Parathyroid adenoma (tissue), 2 donors: ENCODE measurements around the gene IFNL4.

ENCODE experiments used
- H2AFZ ChIP-seq: fragments of 300-600 bp; sonication (generic); one replicate; pipeline ENCODE4 v1.7.0; 2017; ENCODE audit warnings: antibody characterized with exemption, mild to moderate bottlenecking
- H3K27ac ChIP-seq: fragments of 300-600 bp; sonication (generic); one replicate; pipeline ENCODE4 v1.7.0; 2017
- H3K27me3 ChIP-seq: fragments of 300-600 bp; sonication (generic); one replicate; pipeline ENCODE4 v1.7.0; 2017; ENCODE audit warnings: low read length; ENCODE audit not compliant: control insufficient read depth, insufficient read depth
- H3K36me3 ChIP-seq: fragments of 300-600 bp; sonication (generic); one replicate; pipeline ENCODE4 v1.7.0; 2017; ENCODE audit warnings: low read length; ENCODE audit not compliant: control insufficient read depth, insufficient read depth
- H3K4me1 ChIP-seq: fragments of 300-600 bp; sonication (generic); one replicate; pipeline ENCODE4 v1.7.0; 2017; ENCODE audit warnings: control low read depth
- H3K4me2 ChIP-seq: fragments of 300-600 bp; sonication (generic); one replicate; pipeline ENCODE4 v1.7.0; 2017; ENCODE audit warnings: low read length
- H3K4me3 ChIP-seq: fragments of 300-600 bp; sonication (generic); one replicate; pipeline ENCODE4 v1.7.0; 2017; ENCODE audit warnings: low read depth, low read length
- H3K79me2 ChIP-seq: fragments of 300-600 bp; sonication (generic); one replicate; pipeline ENCODE4 v1.7.0; 2017; ENCODE audit warnings: control low read depth
- H3K9ac ChIP-seq: fragments of 300-600 bp; sonication (generic); one replicate; pipeline ENCODE4 v1.7.0; 2017; ENCODE audit warnings: mild to moderate bottlenecking
- H3K9me3 ChIP-seq: fragments of 300-600 bp; sonication (generic); one replicate; pipeline ENCODE4 v1.7.0; 2017; ENCODE audit warnings: low read length; ENCODE audit not compliant: control insufficient read depth
- TF ChIP-seq, protein P1 (sequence below): fragments of 300-600 bp; sonication (generic); IDR thresholded peaks from one replicate; pipeline ENCODE4 v1.7.0; 2017; ENCODE audit warnings: antibody characterized with exemption, mild to moderate bottlenecking
- donor health status: primary hyperparathyroidism.

Gene IFNL4

GRCh38 chr19:39252458-39252857 is 3.8 kb upstream of the IFNL4 start:
- TF ChIP-seq, protein P1, sequence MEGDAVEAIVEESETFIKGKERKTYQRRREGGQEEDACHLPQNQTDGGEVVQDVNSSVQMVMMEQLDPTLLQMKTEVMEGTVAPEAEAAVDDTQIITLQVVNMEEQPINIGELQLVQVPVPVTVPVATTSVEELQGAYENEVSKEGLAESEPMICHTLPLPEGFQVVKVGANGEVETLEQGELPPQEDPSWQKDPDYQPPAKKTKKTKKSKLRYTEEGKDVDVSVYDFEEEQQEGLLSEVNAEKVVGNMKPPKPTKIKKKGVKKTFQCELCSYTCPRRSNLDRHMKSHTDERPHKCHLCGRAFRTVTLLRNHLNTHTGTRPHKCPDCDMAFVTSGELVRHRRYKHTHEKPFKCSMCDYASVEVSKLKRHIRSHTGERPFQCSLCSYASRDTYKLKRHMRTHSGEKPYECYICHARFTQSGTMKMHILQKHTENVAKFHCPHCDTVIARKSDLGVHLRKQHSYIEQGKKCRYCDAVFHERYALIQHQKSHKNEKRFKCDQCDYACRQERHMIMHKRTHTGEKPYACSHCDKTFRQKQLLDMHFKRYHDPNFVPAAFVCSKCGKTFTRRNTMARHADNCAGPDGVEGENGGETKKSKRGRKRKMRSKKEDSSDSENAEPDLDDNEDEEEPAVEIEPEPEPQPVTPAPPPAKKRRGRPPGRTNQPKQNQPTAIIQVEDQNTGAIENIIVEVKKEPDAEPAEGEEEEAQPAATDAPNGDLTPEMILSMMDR: no peak
- Histone ChIP-seq H3K79me2 (no peaks in the 10 kb centered on the region), H3K9ac (no peak overlapping the region), H3K27me3 (no peaks in the 10 kb centered on the region), H2AFZ (no peak overlapping the region), H3K4me3 (no peak overlapping the region), H3K27ac (no peak overlapping the region), H3K4me1 (peaks cover 4% of the 10 kb centered on the region), H3K4me2 (no peak overlapping the region), H3K9me3 (no peaks in the 10 kb centered on the region), H3K36me3 (no peaks in the 10 kb centered on the region)

GRCh38 chr19:39251846-39252245 is 3.2 kb upstream of the IFNL4 start:
- Histone ChIP-seq H2AFZ (no peak overlapping the region), H3K9me3 (no peaks in the 10 kb centered on the region), H3K36me3 (no peaks in the 10 kb centered on the region), H3K9ac (no peak overlapping the region), H3K79me2 (no peaks in the 10 kb centered on the region), H3K27me3 (no peaks in the 10 kb centered on the region), H3K4me2 (no peak overlapping the region), H3K27ac (no peak overlapping the region), H3K4me3 (no peak overlapping the region), H3K4me1 (peaks cover 5% of the 10 kb centered on the region)
- TF ChIP-seq, protein P1: no peak

DNA sequence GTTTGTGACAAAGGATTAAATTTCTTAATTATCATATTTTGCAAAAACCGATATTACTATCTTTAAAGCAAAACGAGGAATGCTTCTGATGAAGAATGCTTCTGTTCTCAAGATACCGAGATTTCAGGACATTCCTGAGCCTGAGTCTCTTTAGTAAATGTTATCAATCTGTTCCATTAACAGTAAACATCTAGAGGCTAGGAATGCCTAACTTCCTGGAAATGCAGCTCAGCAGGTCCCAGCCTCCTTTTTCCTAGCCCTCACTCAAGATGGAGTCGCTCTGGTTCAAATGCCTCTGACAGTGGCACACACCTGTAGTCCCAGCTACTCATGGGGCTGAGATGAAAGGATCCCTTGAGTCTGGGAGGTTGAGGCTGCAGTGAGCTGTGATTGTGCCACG is 2.4 kb upstream of the IFNL4 start:
- TF ChIP-seq, protein P1: no peak
- no peaks in the 10 kb centered on the region for H3K27me3 ChIP-seq
- H3K4me2 ChIP-seq: no peak overlapping the region
- no peak overlapping the region for H3K4me3 ChIP-seq
- no peak overlapping the region for H3K9ac ChIP-seq
- H3K79me2 ChIP-seq: no peaks in the 10 kb centered on the region
- H3K9me3 ChIP-seq: no peaks in the 10 kb centered on the region
- no peaks in the 10 kb centered on the region for H3K36me3 ChIP-seq
- no peak overlapping the region for H2AFZ ChIP-seq
- peaks cover 5% of the 10 kb centered on the region for H3K4me1 ChIP-seq
- H3K27ac ChIP-seq: no peak overlapping the region

GRCh38 chr19:39247701-39248664 is 673 bp downstream of the IFNL4 start:
- H3K4me2 ChIP-seq: peak overlapping the region; percentile 53
- no peak overlapping the region for H3K27ac ChIP-seq
- H3K79me2 ChIP-seq: no peaks in the 10 kb centered on the region
- H3K36me3 ChIP-seq: no peaks in the 10 kb centered on the region
- H3K9ac ChIP-seq: no peak overlapping the region
- peak overlapping the region; percentile 73 for H2AFZ ChIP-seq
- H3K4me1 ChIP-seq: peaks cover 5% of the 10 kb centered on the region
- no peaks in the 10 kb centered on the region for H3K9me3 ChIP-seq
- TF ChIP-seq, protein P1: no peak
- no peaks in the 10 kb centered on the region for H3K27me3 ChIP-seq
- H3K4me3 ChIP-seq: no peak overlapping the region
